Frontal cortex (tissue), 4 donors: ENCODE data around the gene ADAMTSL2. TPM values are rescaled to one million over a fixed set of nuclear protein-coding genes. Genes with fewer than 3 reads are reported as not detected.
A peak's percentile ranks its signal among the peaks of the same experiment; 100 is the strongest.
"Not testable (repeated sequence)": the region's sequence is repeated elsewhere in the genome, so short reads cannot be mapped to it uniquely, and the experiment has no call there.

Experiments used
- DNase-seq, 2 donors: peaks; one replicate each; pipeline ENCODE4 v3.0.0; 2012; ENCODE audit warnings: low spot score in 2 of 2
- FAIRE-seq: peaks from 2 replicates; lab custom pipeline; 2012; peaks lifted over from hg19 to GRCh38; lab: Jason Lieb, UNC
- total RNA-seq: library from RNA; depleted of rRNA; stranded (reverse); fragments of >200 nt; gene quantifications from one replicate; pipeline ENCODE4 v1.2.3, GENCODE V29; 2014
- donor health status: control.
- donor health status: control.
- donor health status: control.

The ADAMTSL2 gene
- total RNA-seq, 1 donor from 2014 or later: 2.4 TPM

GRCh38 chr9:133552236-133552635 lies 17.7 kb downstream of the ADAMTSL2 start:
- FAIRE-seq: no peak
- DNase-seq: no peak

- no peak for DNase-seq
- no peak for FAIRE-seq
Observed at GRCh38 chr9:133553123-133553522, 18.6 kb downstream of the ADAMTSL2 start.

- no peak for FAIRE-seq
- no peak for DNase-seq
Observed at GRCh38 chr9:133553973-133554713, 19.6 kb downstream of the ADAMTSL2 start.

GRCh38 chr9:133554729-133555128 lies 20.2 kb downstream of the ADAMTSL2 start:
- no peak for DNase-seq
- FAIRE-seq: no peak

- FAIRE-seq (no peak), DNase-seq (no peak)
Observed at GRCh38 chr9:133556354-133556753, 21.9 kb downstream of the ADAMTSL2 start.

- FAIRE-seq (no peak), DNase-seq (no peak)
Observed at GRCh38 chr9:133557581-133557980, 23.1 kb downstream of the ADAMTSL2 start.

GRCh38 chr9:133558191-133559126 lies 24.0 kb downstream of the ADAMTSL2 start:
- DNase-seq: peak; percentile 55 to 74

GRCh38 chr9:133560311-133560710 lies 25.8 kb downstream of the ADAMTSL2 start:
- FAIRE-seq (no peak), DNase-seq (peak in 1 of 2 donors; percentile 47)

More at GRCh38 chr9:133558191-133559126, 24.0 kb downstream of the ADAMTSL2 start:
- no peak for FAIRE-seq

GRCh38 chr9:133560944-133561343 lies 26.4 kb downstream of the ADAMTSL2 start:
- DNase-seq: no peak
- FAIRE-seq: no peak

- FAIRE-seq (no peak), DNase-seq (no peak)
Observed at GRCh38 chr9:133561976-133562554, 27.6 kb downstream of the ADAMTSL2 start.

- FAIRE-seq (no peak), DNase-seq (no peak)
Observed at GRCh38 chr9:133562611-133563290, 28.2 kb downstream of the ADAMTSL2 start.

GRCh38 chr9:133563291-133563796 lies 28.8 kb downstream of the ADAMTSL2 start:
- DNase-seq: no peak
- no peak for FAIRE-seq

- not testable (repeated sequence) for DNase-seq, FAIRE-seq
Observed at GRCh38 chr9:133563814-133564213, 29.3 kb downstream of the ADAMTSL2 start.

GRCh38 chr9:133564451-133565116 lies 30.1 kb downstream of the ADAMTSL2 start:
- no peak for FAIRE-seq
- DNase-seq: no peak

GRCh38 chr9:133566382-133566781 lies 31.9 kb downstream of the ADAMTSL2 start:
- DNase-seq (no peak), FAIRE-seq (no peak)

GRCh38 chr9:133566817-133567216 lies 32.3 kb downstream of the ADAMTSL2 start:
- FAIRE-seq: no peak
- DNase-seq: no peak

- no peak for FAIRE-seq
- no peak for DNase-seq
Observed at GRCh38 chr9:133568186-133568585, 33.7 kb downstream of the ADAMTSL2 start.

GRCh38 chr9:133569121-133569785 lies 34.7 kb downstream of the ADAMTSL2 start:
- DNase-seq (no peak), FAIRE-seq (no peak)
